NCI-H1105 treated with DMSO at 0.1 percent for 48 hours (cell line): ENCODE measurements around the gene PCK1.
A peak's percentile ranks its signal among the peaks of the same experiment; 100 is the strongest.

Source experiments
- DNase-seq: peaks from one replicate; lab custom pipeline; 2025; lab: John Stamatoyannopoulos, UW

The PCK1 gene

DNA sequence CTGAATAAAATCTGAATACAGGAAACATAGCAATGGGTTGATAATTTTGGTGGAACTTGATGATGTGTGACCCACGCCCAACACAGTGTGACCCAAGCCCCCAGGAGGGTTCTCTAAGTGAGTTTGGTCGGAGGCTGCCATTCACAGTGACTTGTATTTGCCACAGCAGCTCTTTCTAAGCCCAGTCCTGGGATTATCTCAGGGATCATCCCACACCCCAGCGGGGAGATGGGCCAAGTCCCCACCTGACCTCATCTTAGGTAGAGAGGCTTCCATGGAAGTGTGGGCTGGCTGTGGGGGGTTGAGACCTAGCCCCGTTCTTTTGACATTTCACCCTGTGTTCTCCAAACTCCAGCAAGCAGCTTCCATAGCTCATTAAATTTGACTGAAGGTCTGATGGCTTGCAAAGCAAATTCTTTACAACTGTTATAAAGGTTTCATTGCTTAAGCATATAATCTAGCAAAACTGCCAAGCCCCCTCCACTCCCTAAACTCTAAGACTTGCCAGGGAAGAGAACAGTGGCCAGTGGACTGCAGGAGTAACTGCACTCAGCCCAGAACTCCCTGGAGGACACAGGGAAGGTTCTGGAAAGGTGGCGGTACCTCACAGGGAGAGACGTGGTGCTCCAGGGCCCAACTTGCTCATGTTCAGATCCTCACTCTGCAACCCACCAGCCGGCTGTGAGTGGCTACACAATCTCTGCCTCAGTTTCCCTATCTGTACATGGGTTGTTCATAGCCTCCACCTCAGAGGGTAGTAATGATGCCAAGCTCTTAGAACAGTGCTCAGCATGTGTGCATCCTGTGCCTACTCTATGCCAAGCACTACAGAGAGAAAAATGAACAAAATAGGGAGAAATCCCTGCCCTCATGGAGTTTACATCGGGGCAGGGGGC is 1.0 kb upstream of the PCK1 start:
- DNase-seq = no peak

DNA sequence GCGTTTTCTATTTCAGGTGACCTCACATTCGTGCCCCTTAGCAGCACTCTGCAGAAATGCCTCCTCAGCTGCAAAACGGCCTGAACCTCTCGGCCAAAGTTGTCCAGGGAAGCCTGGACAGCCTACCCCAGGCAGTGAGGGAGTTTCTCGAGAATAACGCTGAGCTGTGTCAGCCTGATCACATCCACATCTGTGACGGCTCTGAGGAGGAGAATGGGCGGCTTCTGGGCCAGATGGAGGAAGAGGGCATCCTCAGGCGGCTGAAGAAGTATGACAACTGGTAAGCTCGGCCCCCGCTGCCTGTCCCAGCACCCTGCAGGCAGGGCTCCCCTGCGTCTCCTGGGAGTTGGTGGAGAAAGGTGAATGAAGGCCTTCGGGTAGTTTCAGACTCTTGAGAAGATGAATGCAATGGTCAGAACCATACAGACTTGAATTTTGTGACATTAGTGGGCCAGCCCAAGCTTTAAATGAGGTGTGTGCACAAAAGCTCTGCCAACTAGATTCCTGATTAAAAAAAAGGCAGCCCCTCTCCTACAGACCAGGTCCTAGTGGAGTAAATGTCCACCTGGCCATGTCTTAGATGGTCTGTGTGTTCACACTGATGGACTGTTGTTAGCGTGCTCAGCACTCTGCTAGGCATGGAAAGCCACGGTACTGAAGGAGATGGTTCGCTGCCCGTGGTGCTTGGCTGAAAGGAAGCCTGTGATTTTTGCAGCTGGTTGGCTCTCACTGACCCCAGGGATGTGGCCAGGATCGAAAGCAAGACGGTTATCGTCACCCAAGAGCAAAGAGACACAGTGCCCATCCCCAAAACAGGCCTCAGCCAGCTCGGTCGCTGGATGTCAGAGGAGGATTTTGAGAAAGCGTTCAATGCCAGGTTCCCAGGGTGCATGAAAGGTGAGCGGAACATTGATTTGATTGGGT is 708 bp downstream of the PCK1 start:
- no peak for DNase-seq

DNA sequence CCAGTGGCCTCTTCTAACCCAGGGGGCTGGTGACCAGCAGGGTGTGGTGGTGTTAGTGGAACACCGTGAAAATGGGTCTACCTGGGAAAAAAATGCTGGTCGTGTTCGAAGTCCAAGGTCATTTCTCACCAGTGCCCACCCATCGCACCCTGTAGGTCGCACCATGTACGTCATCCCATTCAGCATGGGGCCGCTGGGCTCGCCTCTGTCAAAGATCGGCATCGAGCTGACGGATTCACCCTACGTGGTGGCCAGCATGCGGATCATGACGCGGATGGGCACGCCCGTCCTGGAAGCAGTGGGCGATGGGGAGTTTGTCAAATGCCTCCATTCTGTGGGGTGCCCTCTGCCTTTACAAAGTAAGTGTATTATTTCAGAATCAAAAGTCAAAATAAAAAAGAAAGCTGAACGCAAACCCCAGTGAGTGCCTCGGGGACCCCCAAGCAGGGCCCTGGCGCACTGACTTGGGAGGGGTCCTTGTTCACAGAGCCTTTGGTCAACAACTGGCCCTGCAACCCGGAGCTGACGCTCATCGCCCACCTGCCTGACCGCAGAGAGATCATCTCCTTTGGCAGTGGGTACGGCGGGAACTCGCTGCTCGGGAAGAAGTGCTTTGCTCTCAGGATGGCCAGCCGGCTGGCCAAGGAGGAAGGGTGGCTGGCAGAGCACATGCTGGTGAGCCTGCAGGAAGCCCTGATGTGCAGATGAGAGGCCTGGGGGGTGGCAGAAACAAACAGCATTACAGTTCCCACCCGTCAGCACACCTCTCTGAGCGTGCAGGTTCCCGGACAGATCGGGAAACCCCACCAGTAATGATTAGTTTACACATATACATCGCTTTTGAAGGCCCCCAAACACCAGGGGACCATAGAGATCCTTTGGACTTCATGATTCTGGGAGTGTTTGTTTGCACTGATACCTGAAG is 1.9 kb downstream of the PCK1 start:
- no peak for DNase-seq

- DNase-seq = no peak
Observed at GRCh38 chr20:57563522-57563921, 2.6 kb downstream of the PCK1 start.

DNA sequence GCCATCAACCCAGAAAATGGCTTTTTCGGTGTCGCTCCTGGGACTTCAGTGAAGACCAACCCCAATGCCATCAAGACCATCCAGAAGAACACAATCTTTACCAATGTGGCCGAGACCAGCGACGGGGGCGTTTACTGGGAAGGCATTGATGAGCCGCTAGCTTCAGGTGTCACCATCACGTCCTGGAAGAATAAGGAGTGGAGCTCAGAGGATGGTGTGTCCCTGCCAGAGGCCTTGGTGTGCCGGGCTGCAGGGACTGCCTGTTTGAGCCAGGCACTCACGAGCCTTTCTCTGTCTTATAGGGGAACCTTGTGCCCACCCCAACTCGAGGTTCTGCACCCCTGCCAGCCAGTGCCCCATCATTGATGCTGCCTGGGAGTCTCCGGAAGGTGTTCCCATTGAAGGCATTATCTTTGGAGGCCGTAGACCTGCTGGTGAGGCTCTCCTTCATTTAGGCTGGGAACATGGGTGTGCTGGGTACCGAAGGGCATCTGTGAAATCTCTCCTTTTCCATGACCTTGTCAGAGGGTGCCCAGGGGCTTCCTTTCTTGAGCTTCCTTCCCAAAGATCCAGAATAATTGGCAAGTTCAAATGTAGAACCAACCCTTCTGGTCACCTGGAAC is 3.4 kb downstream of the PCK1 start:
- DNase-seq = no peak

GRCh38 chr20:57564951-57565642 is 4.2 kb downstream of the PCK1 start:
- DNase-seq = no peak

GRCh38 chr20:57566399-57566798 is 5.5 kb downstream of the PCK1 start:
- no peak for DNase-seq

DNA sequence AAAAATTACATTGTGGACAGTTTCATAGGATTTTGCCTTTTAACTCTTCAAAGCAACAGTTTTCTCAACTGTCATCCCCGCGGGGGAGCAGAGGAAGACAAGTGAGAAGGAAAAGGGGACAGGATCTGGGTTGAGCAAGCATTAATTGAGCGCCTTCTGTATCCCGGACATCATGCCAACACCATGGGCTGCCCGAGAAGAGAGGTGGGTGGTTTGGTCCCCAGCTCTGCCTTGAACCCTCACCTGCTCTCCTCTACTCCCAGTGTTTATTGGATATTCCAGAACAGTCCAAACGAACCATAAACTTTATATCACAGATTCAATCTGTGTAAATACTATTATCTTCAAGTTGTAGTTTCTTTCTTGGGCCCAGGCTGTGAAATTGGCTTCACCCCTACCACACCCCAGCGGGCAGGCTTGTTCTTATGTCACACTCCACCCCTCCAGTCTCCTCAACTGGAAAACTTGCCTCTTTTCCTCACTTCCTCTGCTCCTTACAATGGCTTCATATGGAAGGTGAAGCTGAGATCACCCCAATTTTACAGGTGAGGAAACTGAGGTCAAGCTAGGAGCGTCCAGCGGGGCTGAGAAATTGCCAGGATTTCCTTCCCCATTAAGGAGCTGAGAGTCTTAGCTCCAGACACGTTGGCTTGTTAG is 6.0 kb downstream of the PCK1 start:
- no peak for DNase-seq

GRCh38 chr20:57567471-57568079 is 6.7 kb downstream of the PCK1 start:
- DNase-seq = no peak

DNA sequence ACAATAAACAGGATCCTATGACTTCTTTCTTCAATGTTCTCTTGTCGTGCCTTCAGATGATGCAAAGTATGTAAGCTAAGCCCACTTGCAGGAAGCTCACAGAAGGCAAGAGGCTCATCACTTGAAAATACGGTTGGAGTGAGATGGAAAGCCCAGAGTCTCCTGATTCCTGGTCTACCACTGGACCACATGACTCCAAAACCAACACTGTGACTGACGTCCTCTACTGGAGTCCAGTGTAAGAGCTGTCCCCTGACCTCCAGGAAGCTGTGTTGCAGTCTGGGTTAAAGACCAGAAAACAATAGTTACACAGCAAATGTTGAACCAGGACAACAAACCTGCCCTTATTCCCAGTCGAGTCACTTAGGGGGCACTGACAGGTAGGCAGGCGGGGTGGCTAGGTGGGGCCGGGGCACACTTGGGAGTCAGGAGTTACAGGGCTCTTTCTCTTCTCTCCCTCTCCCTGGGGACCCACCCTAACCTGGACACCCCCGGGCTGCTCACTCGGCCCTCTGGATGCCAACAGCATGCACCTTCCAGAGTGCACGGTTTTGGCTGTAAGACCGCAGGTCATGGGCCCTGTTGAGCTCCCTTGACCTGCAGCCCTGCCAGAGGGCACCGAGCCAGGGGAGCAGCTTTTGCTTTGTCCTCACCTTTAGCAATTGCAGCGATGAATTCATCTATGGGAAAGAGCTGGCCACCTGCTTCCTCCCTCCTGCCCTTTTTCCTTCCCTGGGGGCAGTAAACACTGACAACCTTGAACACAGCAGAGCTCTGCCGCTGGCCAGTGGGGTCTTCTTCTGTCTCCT is 7.4 kb downstream of the PCK1 start:
- no peak for DNase-seq

DNA sequence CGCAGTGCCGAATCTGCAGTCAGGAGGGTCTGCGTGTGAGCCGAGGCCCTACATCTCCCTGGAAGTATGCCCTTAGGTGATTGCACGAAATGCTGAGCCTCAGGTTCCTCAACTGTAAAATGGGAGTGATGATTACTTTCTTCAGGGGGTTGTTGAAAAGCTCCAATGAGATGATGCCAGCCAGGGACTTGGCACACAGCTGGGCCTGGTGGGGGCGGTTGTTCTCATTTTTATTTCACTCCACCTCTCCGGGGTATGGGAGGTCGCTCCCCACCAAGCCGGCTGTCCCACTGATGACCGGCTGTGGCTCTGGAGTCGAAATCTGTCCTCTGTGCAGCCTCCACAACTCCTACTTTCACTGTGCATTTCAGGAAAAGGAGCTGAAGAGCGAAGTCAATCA is 8.1 kb downstream of the PCK1 start:
- DNase-seq = no peak

DNA sequence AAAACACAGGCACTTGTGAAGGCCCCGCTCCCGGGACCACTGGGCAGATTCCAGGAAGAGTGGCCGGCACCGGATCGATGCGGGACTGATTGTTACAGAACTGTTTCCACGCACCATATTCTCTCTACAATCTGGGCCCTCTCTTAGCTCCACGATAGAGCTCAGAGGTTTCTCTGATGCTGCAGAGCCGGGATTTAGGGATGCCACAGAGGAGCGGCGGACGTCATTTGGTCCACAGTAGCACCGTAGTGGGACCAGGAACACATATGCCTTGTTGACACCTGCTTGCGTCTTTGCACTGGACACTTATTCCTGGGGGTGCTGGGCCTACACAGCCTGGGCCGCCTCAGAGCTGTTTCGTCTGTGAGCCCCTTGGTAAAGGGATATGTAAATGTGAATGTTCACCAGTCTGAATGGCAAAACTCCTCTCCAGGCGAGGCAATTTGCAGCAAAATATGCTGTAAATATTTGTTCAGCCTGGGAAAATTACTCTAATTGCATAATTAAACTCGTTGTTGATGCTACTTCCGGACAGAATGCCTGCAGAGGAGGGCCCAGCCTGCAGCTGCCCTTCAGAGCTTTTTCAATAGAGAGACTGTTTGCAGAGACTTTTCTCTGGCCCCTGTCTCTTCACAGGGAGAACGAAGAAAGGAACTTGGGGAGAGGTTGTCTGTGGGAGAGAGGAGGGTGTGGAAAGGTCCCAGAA is 9.4 kb downstream of the PCK1 start:
- peak; percentile 95 for DNase-seq

GRCh38 chr20:57570920-57571319 is 10.0 kb downstream of the PCK1 start:
- DNase-seq = no peak

- DNase-seq = no peak
Observed at GRCh38 chr20:57571782-57572416, 11.0 kb downstream of the PCK1 start.

DNA sequence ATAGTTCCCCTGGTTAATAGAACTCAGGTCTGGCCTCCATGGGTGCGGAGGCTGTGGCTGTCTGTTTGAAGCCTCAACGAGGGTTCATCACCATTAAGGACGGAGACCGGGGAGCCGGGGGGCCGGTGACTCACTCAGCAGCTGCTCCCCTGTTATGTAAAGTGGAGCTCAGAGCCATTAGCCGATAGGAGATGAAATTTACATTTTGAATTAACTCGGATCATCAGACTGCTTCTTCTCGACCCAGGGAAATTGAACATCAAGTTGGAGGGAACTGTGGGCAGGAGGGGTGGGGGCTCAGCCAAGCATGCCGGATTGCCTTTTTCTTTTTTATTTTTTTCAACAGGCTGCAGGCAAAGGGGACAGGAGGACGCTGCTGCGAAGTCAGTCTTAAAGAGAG is 12.3 kb downstream of the PCK1 start:
- DNase-seq = no peak

DNA sequence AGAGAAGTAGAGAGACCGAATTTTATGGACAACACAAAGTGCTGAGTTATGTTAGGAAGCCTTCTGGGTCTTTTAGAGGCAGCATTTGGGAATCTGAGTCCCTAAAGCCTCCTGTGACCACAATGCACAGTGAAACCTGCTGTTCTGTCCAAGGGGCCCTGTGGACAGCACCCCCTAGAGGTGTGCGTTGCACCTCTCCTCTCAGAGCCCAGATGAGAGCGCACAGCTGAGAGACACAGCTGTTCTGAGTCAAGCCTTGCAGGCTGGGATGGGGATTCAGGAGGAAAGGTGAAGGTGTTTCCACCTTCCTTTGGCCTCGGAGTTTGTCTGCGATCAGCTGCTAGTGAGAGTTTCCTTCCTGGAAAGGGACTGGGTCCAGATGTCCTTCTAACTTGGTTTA is 13.0 kb downstream of the PCK1 start:
- no peak for DNase-seq

DNA sequence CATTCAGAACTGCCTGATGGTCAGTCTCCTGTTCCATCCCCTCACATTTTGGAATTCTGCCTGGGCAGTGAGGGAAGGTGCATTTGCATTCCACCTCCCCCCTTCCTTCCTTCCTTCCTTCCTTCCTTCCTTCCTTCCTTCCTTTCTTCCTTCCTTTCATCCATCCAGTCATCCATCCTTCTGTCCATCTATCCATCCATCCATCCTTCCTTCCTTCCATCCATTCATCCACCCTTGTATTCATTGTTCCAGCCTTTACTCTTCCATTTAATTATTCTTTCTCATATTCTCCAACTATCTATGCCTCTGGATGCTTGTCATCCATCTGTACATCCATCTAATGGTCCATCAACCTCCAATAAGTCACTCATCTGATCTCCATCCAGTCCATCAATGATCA is 14.0 kb downstream of the PCK1 start:
- no peak for DNase-seq

DNA sequence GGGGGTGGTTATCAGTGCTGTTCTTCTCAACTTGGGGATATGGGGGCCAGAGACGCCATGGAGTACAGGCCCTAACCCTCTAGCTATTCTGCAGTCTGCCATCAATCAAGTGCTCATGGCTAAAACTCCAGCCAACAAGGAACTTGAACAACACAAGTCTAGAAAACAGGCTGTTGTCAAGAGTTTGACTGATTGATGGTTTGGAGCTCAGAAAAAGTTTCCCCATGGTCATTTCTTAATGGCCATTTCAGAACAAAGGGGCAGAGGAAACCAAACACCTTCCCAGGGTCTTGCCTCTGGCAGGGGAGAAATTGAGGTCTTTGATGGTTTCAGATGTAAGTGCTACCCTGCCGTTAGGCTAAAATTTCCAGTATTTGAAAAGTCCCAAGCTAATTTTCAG is 15.1 kb downstream of the PCK1 start:
- DNase-seq = no peak
